Measurements from ENCODE around the gene KLHL40.
A peak's percentile ranks its signal among the peaks of the same experiment; 100 is the strongest.

DNA sequence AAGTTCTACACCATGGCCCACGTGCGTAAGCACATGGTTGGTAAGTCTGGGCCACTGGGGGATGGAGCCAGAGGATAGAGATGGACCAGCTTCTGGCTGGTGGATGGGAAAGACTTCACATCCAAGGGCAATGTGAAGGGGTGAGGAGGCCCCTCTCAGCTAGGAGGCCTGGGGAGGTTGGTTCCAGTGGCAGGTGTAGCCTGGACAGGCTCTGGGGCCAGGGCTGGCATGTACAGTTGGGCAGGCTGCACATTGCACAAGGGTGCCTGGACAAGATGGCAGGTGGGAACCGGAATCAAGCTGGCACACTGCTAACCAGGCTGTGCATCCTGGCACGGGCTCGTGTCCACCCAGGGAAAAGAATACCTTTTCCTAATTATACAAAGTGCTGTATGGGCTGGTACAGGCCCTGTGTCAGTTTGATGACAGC lies 23.7 kb upstream of the KLHL40 start:
- TF ChIP-seq, protein P1, sequence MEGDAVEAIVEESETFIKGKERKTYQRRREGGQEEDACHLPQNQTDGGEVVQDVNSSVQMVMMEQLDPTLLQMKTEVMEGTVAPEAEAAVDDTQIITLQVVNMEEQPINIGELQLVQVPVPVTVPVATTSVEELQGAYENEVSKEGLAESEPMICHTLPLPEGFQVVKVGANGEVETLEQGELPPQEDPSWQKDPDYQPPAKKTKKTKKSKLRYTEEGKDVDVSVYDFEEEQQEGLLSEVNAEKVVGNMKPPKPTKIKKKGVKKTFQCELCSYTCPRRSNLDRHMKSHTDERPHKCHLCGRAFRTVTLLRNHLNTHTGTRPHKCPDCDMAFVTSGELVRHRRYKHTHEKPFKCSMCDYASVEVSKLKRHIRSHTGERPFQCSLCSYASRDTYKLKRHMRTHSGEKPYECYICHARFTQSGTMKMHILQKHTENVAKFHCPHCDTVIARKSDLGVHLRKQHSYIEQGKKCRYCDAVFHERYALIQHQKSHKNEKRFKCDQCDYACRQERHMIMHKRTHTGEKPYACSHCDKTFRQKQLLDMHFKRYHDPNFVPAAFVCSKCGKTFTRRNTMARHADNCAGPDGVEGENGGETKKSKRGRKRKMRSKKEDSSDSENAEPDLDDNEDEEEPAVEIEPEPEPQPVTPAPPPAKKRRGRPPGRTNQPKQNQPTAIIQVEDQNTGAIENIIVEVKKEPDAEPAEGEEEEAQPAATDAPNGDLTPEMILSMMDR (IDR thresholded peaks at IDR 0.05 in 2 of 3, conservative IDR thresholded peaks at IDR 0.05 in 1 of 3; ENCODE audit: insufficient read depth in 2 of 3, low read depth in 1 of 3, low read length in 3 of 3): no peak
- TF ChIP-seq, protein P2, sequence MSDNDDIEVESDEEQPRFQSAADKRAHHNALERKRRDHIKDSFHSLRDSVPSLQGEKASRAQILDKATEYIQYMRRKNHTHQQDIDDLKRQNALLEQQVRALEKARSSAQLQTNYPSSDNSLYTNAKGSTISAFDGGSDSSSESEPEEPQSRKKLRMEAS (CRISPR knock-in tag; IDR thresholded peaks at IDR 0.05): 0 out of 2 replicates have a peak, but pooled peaks have one; percentile 16
